Thymus (tissue), 14 donors: Measurements from ENCODE around the gene ZNF700. TPM values are rescaled to one million over a fixed set of nuclear protein-coding genes. Genes with fewer than 3 reads are reported as not detected.
"Not testable (repeated sequence)": the region's sequence is repeated elsewhere in the genome, so short reads cannot be mapped to it uniquely, and the experiment has no call there.

Experiments used
- DNase-seq, 9 donors: peaks; one replicate each; pipeline ENCODE4 v3.0.0-alpha.2; 2013; ENCODE audit warnings: low spot score in 9 of 9, low read depth in 6 of 9, missing footprints in 1 of 9
- H3K27ac ChIP-seq, 2 donors: one replicate each; pipeline ENCODE4 v1.5.1; 2013; ENCODE audit warnings: control low read depth in 1 of 2, low read depth in 1 of 2, low read length in 1 of 2, mild to moderate bottlenecking in 1 of 2, moderate library complexity in 1 of 2
- H3K27me3 ChIP-seq, 2 donors: one replicate each; pipeline ENCODE4 v1.5.1; 2013; ENCODE audit warnings: low read length in 1 of 2; ENCODE audit not compliant: control insufficient read depth in 2 of 2, insufficient read depth in 1 of 2
- H3K36me3 ChIP-seq, 2 donors: one replicate each; pipeline ENCODE4 v1.5.1; 2013; ENCODE audit warnings: low read length in 1 of 2, mild to moderate bottlenecking in 1 of 2, moderate library complexity in 1 of 2; ENCODE audit not compliant: control insufficient read depth in 2 of 2, insufficient read depth in 2 of 2
- H3K4me1 ChIP-seq, 2 donors: one replicate each; pipeline ENCODE4 v1.5.1; 2013; ENCODE audit warnings: low read length in 2 of 2; ENCODE audit not compliant: control insufficient read depth in 2 of 2, insufficient read depth in 2 of 2
- H3K4me3 ChIP-seq, 2 donors: one replicate each; pipeline ENCODE4 v1.5.1; 2013; ENCODE audit warnings: low read length in 2 of 2, control low read depth in 1 of 2, mild to moderate bottlenecking in 1 of 2
- H3K9me3 ChIP-seq, 2 donors: one replicate each; pipeline ENCODE4 v1.5.1; 2013; ENCODE audit warnings: low read length in 1 of 2, mild to moderate bottlenecking in 1 of 2; ENCODE audit not compliant: control insufficient read depth in 2 of 2, insufficient read depth in 1 of 2
- WGBS: extraction: QIAGEN DNeasy Blood & Tissue Kit; methylation state at CpG from one replicate; pipeline ENCODE4 v1.1.7; 2013; 5-methylcytosine and 5-hydroxymethylcytosine counted together
- long read RNA-seq, 10 donors: transcript quantifications; one replicate each; lab custom pipeline, GENCODE V29; 2026
- polyA plus RNA-seq: library from polyadenylated mRNA; stranded (reverse); fragments of 200-250 nt; gene quantifications from one replicate; pipeline ENCODE4 v1.2.3, GENCODE V29; 2013
- total RNA-seq: library from RNA; stranded (reverse); fragments of 120-200 nt; gene quantifications from one replicate; pipeline ENCODE4 v1.2.4, GENCODE V29; 2013
- donor health status: healthy.

ZNF700 gene
- 13.6 TPM for total RNA-seq
- polyA plus RNA-seq, result 42.6 TPM
- long read RNA-seq, donor 1, result 0 reads
- long read RNA-seq, donor 2, partial matches to known transcripts, result 0 of 1 reads
- long read RNA-seq, donor 2, other reads (novel, unspliced or antisense), result 0 of 1 reads
- long read RNA-seq, donor 3, partial matches to known transcripts, result 0 of 2 reads
- long read RNA-seq, donor 3, other reads (novel, unspliced or antisense), result 0 of 2 reads
- long read RNA-seq, donor 4, partial matches to known transcripts, result 0 of 3 reads
- long read RNA-seq, donor 4, other reads (novel, unspliced or antisense), result 0 of 3 reads
- long read RNA-seq, donor 5, partial matches to known transcripts, result 0 of 2 reads
- long read RNA-seq, donor 5, other reads (novel, unspliced or antisense), result 0 of 2 reads
- long read RNA-seq, donor 6, partial matches to known transcripts, result 0 of 3 reads
- long read RNA-seq, donor 6, other reads (novel, unspliced or antisense), result 0 of 3 reads
- long read RNA-seq, donor 7, result 0 reads
- long read RNA-seq, donor 8, result 0 reads
- long read RNA-seq, donor 9, partial matches to known transcripts, result 0 of 1 reads
- long read RNA-seq, donor 9, other reads (novel, unspliced or antisense), result 0 of 1 reads
- long read RNA-seq, donor 10, partial matches to known transcripts, result 0 of 2 reads
- long read RNA-seq, donor 10, other reads (novel, unspliced or antisense), result 0 of 2 reads

GRCh38 chr19:11924886-11925650 lies at the start of gene ZNF700:
Gene ZNF700 (plus strand): TSS chr19:11925107. CDS start chr19:11925211, 104 bp downstream.
- Histone ChIP-seq H3K4me1 (peaks cover 9 to 16% of the 10 kb centered on the region in 2 donors), H3K27ac (peak within 1 kb of the TSS; percentile 97 to 98), H3K4me3 (peak within 1 kb of the TSS; percentile 90), H3K36me3 (peaks cover 11 to 13% of the 10 kb centered on the region in 2 donors), H3K9me3 (peaks cover 0 to 10% of the 10 kb centered on the region in 2 donors), H3K27me3 (no peaks in the 10 kb centered on the region)
- WGBS, result under 1% methylated on average over 53 of the region's 53 CpGs
- DNase-seq, result peak; percentile 86 to 98 (median 93)

- not testable (repeated sequence) for H3K4me1 ChIP-seq, H3K27ac ChIP-seq, H3K4me3 ChIP-seq, H3K27me3 ChIP-seq, H3K36me3 ChIP-seq
- peak in 1 of 9 donors; percentile 8 for DNase-seq
- WGBS, result 90% methylated on average over 16 of the region's 16 CpGs
- H3K9me3 ChIP-seq, result peaks cover 0 to 17% of the 10 kb centered on the region in 2 donors
Observed at GRCh38 chr19:11879687-11880266, 45.1 kb upstream of the ZNF700 start.

GRCh38 chr19:11880598-11880997 lies 44.3 kb upstream of the ZNF700 start:
- DNase-seq, result no peak
- no peaks in the 10 kb centered on the region for H3K4me1 ChIP-seq
- H3K4me3 ChIP-seq, result no peak overlapping the region
- no peak overlapping the region for H3K27ac ChIP-seq
- H3K9me3 ChIP-seq, result peaks cover 0 to 17% of the 10 kb centered on the region in 2 donors
- no peaks in the 10 kb centered on the region for H3K27me3 ChIP-seq
- no peaks in the 10 kb centered on the region for H3K36me3 ChIP-seq
- WGBS, result 97% methylated on average over 12 of the region's 12 CpGs

- Histone ChIP-seq H3K27ac (no peak overlapping the region), H3K27me3 (no peaks in the 10 kb centered on the region), H3K4me1 (no peaks in the 10 kb centered on the region), H3K4me3 (no peak overlapping the region), H3K9me3 (peaks cover 0 to 17% of the 10 kb centered on the region in 2 donors), H3K36me3 (no peaks in the 10 kb centered on the region)
- WGBS, result 29% methylated on average over 10 of the region's 10 CpGs
- peak; percentile 30 to 84 (median 69) for DNase-seq
Observed at GRCh38 chr19:11881151-11881800, 43.6 kb upstream of the ZNF700 start.

GRCh38 chr19:11882606-11883005 lies 42.3 kb upstream of the ZNF700 start:
- no peaks in the 10 kb centered on the region for H3K27me3 ChIP-seq
- H3K4me1 ChIP-seq, result peaks cover 4 to 6% of the 10 kb centered on the region in 2 donors
- 29% methylated on average over 2 of the region's 2 CpGs for WGBS
- H3K36me3 ChIP-seq, result no peaks in the 10 kb centered on the region
- H3K27ac ChIP-seq, result no peak overlapping the region
- DNase-seq, result no peak
- H3K9me3 ChIP-seq, result peaks cover 0 to 17% of the 10 kb centered on the region in 2 donors
- no peak overlapping the region for H3K4me3 ChIP-seq

- H3K27ac ChIP-seq, result peak overlapping the region in 1 of 2 donors; percentile 49
- H3K4me1 ChIP-seq, result peaks cover 4 to 13% of the 10 kb centered on the region in 2 donors
- DNase-seq, result peak in 2 of 9 donors; percentile 11 to 21
- WGBS, result 32% methylated on average over 7 of the region's 7 CpGs
- H3K9me3 ChIP-seq, result no peaks in the 10 kb centered on the region
- no peaks in the 10 kb centered on the region for H3K36me3 ChIP-seq
- H3K27me3 ChIP-seq, result no peaks in the 10 kb centered on the region
- H3K4me3 ChIP-seq, result peak overlapping the region; percentile 70 to 83
Observed at GRCh38 chr19:11887234-11887610, 37.7 kb upstream of the ZNF700 start.

GRCh38 chr19:11887611-11888531 lies 37.0 kb upstream of the ZNF700 start, which contains the start of gene ZNF69:
Gene ZNF69 (plus strand): TSS chr19:11887782. CDS start chr19:11887924, 142 bp downstream.
- peaks cover 4 to 13% of the 10 kb centered on the region in 2 donors for H3K4me1 ChIP-seq
- peak; percentile 57 to 91 (median 78) for DNase-seq
- under 1% methylated on average over 56 of the region's 56 CpGs for WGBS
- H3K9me3 ChIP-seq, result no peaks in the 10 kb centered on the region
- H3K27ac ChIP-seq, result peak within 1 kb of the TSS; percentile 66 to 80
- no peaks in the 10 kb centered on the region for H3K27me3 ChIP-seq
- peak within 1 kb of the TSS; percentile 70 to 83 for H3K4me3 ChIP-seq
- H3K36me3 ChIP-seq, result no peaks in the 10 kb centered on the region
